Fibroblast of lung (primary cell): Measurements from ENCODE around the gene MYO1D. TPM values are rescaled to one million over a fixed set of nuclear protein-coding genes. Genes with fewer than 3 reads are reported as not detected.

Experiments used
- DNase-seq, 2 donors: peaks; one replicate each; pipeline versions ENCODE4 v3.0.0 to v3.0.0-alpha.2; 2010; ENCODE audit warnings: low read depth in 2 of 2
- H2AFZ ChIP-seq: 2 replicates; pipeline ENCODE4 v1.5.1; 2012; ENCODE audit warnings: low read length, control low read depth, inconsistent platforms
- H3K27ac ChIP-seq: 2 replicates; pipeline ENCODE4 v1.5.1; 2011; ENCODE audit warnings: low read length, control low read depth; ENCODE audit not compliant: insufficient read depth
- H3K27me3 ChIP-seq: 2 replicates; pipeline ENCODE4 v1.5.1; 2011; ENCODE audit warnings: mild to moderate bottlenecking, low read length; ENCODE audit not compliant: control insufficient read depth, insufficient read depth
- H3K36me3 ChIP-seq: 2 replicates; pipeline ENCODE4 v1.5.1; 2011; ENCODE audit warnings: low read length; ENCODE audit not compliant: control insufficient read depth, insufficient read depth
- H3K4me1 ChIP-seq: 2 replicates; pipeline ENCODE4 v1.5.1; 2011; ENCODE audit warnings: low read length; ENCODE audit not compliant: control insufficient read depth, insufficient read depth; ENCODE audit errors: extremely low read depth
- H3K4me2 ChIP-seq: 2 replicates; pipeline ENCODE4 v1.5.1; 2011; ENCODE audit warnings: low read length, control low read depth; ENCODE audit not compliant: insufficient read depth; ENCODE audit errors: extremely low read depth
- H3K4me3 ChIP-seq, 4 experiments: fragments of 200-600 bp in 1 of 4; sonication (generic) in 1 of 4; replicated peaks in 1 of 4; 2 replicates each; pipeline ENCODE4 v1.5.1; 2011 to 2016; ENCODE audit warnings: low read length in 4 of 4, low read depth in 3 of 4, mild to moderate bottlenecking in 3 of 4, control low read depth in 2 of 4, inconsistent platforms in 1 of 4, mixed read lengths in 1 of 4; ENCODE audit not compliant: insufficient read depth in 1 of 4; ENCODE audit errors: control extremely low read depth in 1 of 4
- H3K79me2 ChIP-seq: 2 replicates; pipeline ENCODE4 v1.5.1; 2012; ENCODE audit warnings: mild to moderate bottlenecking, low read length, inconsistent platforms; ENCODE audit not compliant: control insufficient read depth, insufficient read depth
- H3K9ac ChIP-seq: 2 replicates; pipeline ENCODE4 v1.5.1; 2011; ENCODE audit warnings: mild to moderate bottlenecking, low read length, control low read depth; ENCODE audit not compliant: insufficient read depth
- H3K9me3 ChIP-seq: 2 replicates; pipeline ENCODE4 v1.5.1; 2012; ENCODE audit warnings: low read depth, low read length; ENCODE audit not compliant: control insufficient read depth, insufficient read depth
- H4K20me1 ChIP-seq: 2 replicates; pipeline ENCODE4 v1.5.1; 2011; ENCODE audit warnings: low read length; ENCODE audit not compliant: control insufficient read depth, insufficient read depth; ENCODE audit errors: extremely low read depth
- CTCF ChIP-seq, 2 donors: IDR thresholded peaks in 1 of 2; conservative IDR thresholded peaks in 1 of 2; 1 replicate in 1 of 2; 2 replicates in 1 of 2; pipeline ENCODE4 v1.5.1; 2011 to 2012; ENCODE audit warnings: low read length in 2 of 2, control low read depth in 1 of 2, inconsistent platforms in 1 of 2, low read depth in 1 of 2, mild to moderate bottlenecking in 1 of 2
- EZH2 ChIP-seq: IDR thresholded peaks from 2 replicates; pipeline ENCODE4 v1.5.1; 2012; ENCODE audit warnings: low read length, control low read depth, mild to moderate bottlenecking; ENCODE audit errors: missing control alignments
- polyA plus RNA-seq, 2 donors: library from polyadenylated mRNA; depleted of rRNA in 1 of 2; stranded (reverse) in 1 of 2; unstranded in 1 of 2; fragments of >200 nt; gene quantifications; 2 replicates each; pipeline ENCODE4 v1.2.1, GENCODE V29; 2011 to 2012; ENCODE audit warnings: missing spikeins in 1 of 2
- total RNA-seq: library from RNA; depleted of rRNA; stranded (reverse); fragments of >200 nt; gene quantifications from 2 replicates; pipeline ENCODE4 v1.2.1, GENCODE V29; 2014

The MYO1D gene
- total and polyA plus RNA-seq, 2 donors (not counting 1 experiment from before 2014, with no cell fraction given): 35.0 to 46.6 TPM

GRCh38 chr17:32882029-32882428 is 5.1 kb upstream of the MYO1D start:
- H4K20me1 ChIP-seq: no peaks in the 10 kb centered on the region
- H3K27ac ChIP-seq: no peak overlapping the region
- peaks cover 3% of the 10 kb centered on the region for H3K4me1 ChIP-seq
- no peak overlapping the region for H3K4me3 ChIP-seq
- no peaks in the 10 kb centered on the region for H3K79me2 ChIP-seq
- no peak overlapping the region for H3K9ac ChIP-seq
- no peak for TF ChIP-seq CTCF (conservative IDR thresholded peaks at IDR 0.05 in 1 of 2, IDR thresholded peaks at IDR 0.05 in 1 of 2; ENCODE audit: low read depth in 1 of 2, low read length in 2 of 2)
- TF ChIP-seq EZH2: no peak
- no peaks in the 10 kb centered on the region for H3K9me3 ChIP-seq
- H3K4me2 ChIP-seq: no peak overlapping the region
- no peak for DNase-seq
- H3K36me3 ChIP-seq: no peaks in the 10 kb centered on the region
- no peak overlapping the region for H2AFZ ChIP-seq
- no peaks in the 10 kb centered on the region for H3K27me3 ChIP-seq

GRCh38 chr17:32880671-32881453 is 3.9 kb upstream of the MYO1D start:
- no peak overlapping the region for H3K27ac ChIP-seq
- H3K36me3 ChIP-seq: no peaks in the 10 kb centered on the region
- no peak for TF ChIP-seq EZH2
- no peak for TF ChIP-seq CTCF (conservative IDR thresholded peaks at IDR 0.05 in 1 of 2, IDR thresholded peaks at IDR 0.05 in 1 of 2; ENCODE audit: low read depth in 1 of 2, low read length in 2 of 2)
- H3K9ac ChIP-seq: no peak overlapping the region
- H3K27me3 ChIP-seq: no peaks in the 10 kb centered on the region
- no peaks in the 10 kb centered on the region for H3K9me3 ChIP-seq
- H3K4me1 ChIP-seq: peaks cover 3% of the 10 kb centered on the region
- DNase-seq: no peak
- no peak overlapping the region for H3K4me2 ChIP-seq
- H3K4me3 ChIP-seq: no peak overlapping the region
- no peak overlapping the region for H2AFZ ChIP-seq
- H3K79me2 ChIP-seq: no peaks in the 10 kb centered on the region
- no peaks in the 10 kb centered on the region for H4K20me1 ChIP-seq

GRCh38 chr17:32879134-32879533 is 2.2 kb upstream of the MYO1D start:
- H3K4me2 ChIP-seq: no peak overlapping the region
- DNase-seq: no peak
- H3K9ac ChIP-seq: no peak overlapping the region
- H2AFZ ChIP-seq: no peak overlapping the region
- no peaks in the 10 kb centered on the region for H3K9me3 ChIP-seq
- no peaks in the 10 kb centered on the region for H4K20me1 ChIP-seq
- H3K79me2 ChIP-seq: no peaks in the 10 kb centered on the region
- H3K4me1 ChIP-seq: peaks cover 3% of the 10 kb centered on the region
- H3K27ac ChIP-seq: no peak overlapping the region
- H3K4me3 ChIP-seq: no peak overlapping the region
- no peaks in the 10 kb centered on the region for H3K27me3 ChIP-seq
- H3K36me3 ChIP-seq: no peaks in the 10 kb centered on the region
- no peak for TF ChIP-seq EZH2
- TF ChIP-seq CTCF (conservative IDR thresholded peaks at IDR 0.05 in 1 of 2, IDR thresholded peaks at IDR 0.05 in 1 of 2; ENCODE audit: low read depth in 1 of 2, low read length in 2 of 2): no peak
